HG02610 (cell line): ENCODE measurements around the gene ICA1.
"Not testable (repeated sequence)": the region's sequence is repeated elsewhere in the genome, so short reads cannot be mapped to it uniquely, and the experiment has no call there.

Source experiments
- ATAC-seq: cut with Tn5 transposase; IDR thresholded peaks from one replicate; pipeline ENCODE4 v1.9.1; 2021; ENCODE audit warnings: mild to moderate bottlenecking, moderate library complexity; ENCODE audit not compliant: unreplicated experiment

Gene ICA1

DNA sequence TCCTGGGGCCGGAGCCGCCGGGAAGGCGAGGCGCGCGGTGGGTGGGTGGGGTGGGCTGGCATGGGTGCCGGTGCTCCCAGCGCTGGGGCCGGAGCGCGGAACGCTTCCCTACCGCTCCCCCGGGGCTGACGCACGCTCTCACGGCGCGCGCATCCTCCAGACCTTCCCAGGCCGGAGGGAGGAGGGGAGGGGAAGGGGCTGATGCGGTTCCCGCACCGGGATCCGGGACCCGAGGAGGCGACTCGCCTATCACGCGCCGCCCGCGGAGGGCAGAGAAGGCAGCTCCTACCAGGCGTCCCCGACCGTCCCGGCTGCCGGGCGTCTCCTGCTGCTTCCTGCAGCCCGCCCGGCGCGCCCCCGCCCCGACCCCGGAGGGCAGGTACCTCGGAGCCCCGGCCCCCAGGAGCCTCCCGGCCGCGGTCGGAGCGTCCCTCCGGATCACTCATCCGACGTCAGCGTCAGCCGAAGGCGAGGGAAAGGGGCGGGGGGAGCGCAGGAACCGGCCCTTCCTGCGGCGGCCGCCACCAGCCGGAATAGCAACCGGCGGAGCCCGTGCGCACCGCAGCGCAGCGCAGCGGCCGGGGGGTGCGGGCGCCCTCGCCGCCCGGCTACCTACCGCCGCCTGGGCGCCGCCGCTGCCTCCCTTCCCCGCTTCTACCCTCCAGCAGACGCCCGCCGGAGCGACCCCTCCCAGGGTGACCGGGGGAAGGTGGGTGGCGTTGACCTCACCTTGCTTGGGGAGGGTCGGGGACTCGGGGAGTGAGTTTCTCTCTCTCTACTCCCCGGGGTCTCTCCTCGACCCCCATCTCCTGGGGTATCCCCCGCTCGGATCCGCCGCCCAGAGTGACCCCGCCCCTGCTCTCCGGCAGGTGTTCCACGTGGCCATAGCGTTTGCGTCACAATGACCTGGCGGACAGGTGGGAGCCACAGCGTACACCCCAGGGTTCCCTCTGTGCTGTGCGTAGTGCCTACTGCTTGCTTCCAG is at the start of gene ICA1:
Gene ICA1 (minus strand): TSS at position 457 of the 985 bp plus-strand sequence. CDS start 26,241 bp downstream, outside the sequence.
- ATAC-seq: peak; percentile 60

DNA sequence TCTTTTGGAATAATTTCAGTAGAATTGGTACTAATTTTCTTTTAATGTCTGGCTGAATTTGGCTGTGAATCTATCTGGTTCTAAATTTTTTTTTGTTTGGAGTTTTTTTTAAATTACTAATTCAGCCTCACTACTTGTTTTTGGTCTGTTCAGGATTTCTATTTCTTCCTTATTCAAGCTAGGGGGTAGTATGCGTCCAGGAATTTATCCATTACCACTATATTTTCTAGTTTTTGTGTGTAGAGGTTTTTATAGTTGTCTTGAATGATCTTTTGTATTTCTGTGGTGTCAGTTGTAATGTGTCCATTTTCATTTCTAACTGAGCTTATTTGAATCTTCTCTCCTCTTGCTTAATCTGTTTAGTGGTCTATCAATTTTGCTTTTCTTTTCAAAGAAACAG is 48.9 kb upstream of the ICA1 start:
- no peak for ATAC-seq

DNA sequence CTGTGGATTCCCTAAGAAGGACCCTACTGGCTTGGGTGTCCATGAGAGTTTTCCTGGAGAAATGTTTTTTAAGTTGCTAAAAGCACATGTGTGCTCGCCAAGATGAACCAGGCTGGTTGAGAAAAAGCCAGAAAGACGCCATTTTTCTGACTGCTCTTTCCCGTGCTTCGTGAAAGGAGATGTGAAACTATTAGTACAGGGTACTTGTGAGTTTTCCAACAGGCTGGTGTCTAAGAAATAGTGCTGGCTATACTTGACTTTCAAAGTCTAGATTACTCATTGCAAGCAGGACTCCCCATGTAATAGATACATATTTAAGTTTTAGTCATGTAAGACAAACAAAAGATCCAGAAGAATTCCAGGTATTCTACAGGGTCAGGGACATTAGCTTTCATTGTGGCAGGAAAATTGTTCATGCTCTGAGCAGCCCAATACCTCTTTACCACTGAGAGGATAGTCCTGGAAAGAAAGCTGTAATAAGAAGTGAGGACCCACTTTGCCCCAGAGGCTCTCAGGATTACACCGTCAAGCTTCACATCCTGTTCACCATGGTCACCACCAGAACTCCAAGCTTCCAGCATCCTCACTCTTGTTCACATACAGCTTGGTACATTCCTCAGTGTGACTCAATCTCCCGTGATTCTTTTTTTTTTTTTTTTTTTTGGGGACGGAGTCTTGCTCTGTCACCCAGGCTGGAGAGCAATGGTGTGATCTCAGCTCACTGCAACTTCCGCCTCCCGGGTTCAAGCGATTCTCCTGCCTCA is 43.8 kb upstream of the ICA1 start:
- ATAC-seq: no peak

DNA sequence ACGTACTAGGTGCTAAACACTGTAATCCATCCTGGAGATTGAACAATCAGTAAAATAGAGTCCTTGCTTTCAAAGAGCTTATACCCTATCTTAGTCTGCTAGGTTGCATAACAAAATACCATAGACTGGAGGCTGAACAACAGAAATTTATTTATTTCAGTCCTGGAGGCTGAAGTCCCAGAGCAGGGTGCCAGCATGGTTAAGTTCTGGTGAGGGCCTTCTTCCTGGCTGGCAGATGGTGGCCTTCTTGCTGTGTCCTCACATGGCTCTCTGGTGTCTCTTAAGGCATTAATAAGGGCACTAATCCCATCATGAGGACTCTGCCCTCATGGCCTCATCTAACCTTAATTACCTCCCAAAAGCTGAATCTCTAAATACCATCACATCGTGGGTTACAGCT is 43.1 kb upstream of the ICA1 start:
- ATAC-seq: no peak

DNA sequence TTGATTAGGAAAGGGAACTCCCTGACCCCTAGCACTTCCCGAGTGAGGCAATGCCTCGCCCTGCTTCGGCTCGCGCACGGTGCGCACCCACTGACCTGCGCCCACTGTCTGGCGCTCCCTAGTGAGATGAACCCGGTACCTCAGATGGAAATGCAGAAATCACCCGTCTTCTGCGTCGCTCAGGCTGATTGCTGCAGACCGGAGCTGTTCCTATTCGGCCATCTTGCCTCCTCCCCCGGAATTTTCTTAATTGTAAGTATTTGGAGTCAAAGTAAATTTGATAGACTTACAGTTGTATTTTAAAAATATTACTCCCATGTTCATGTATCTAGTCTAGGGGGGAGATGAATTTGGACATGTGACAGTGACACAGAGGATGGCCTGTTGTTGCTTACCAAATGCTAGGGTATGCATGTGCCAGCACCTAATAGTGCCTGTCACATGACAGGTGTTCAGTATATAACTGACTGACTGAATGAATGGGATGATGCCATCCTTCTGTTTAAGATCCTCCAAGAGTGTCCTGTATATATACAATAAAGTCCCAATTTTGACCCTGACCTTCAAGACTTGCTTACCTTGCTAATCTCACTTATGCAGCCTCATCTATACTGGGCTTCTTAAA is 42.0 kb upstream of the ICA1 start:
- ATAC-seq: no peak

DNA sequence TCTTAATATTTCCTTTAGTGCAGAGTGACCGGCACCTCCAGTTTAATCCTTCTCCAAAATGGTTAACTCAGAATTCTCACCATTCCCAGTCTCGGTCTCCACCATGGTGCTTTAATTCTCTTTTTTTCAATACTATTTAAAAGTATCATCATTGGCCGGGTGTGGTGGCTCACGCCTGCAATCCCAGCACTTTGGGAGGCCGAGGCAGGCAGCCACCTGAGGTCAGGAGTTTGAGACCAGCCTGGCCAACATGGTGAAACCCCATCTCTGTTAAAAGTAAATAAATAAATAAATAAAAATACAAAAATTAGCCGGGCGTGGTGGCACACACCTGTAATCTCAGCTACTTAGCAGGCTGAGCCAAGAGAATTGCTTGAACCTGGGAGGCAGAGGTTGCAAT is 35.1 kb upstream of the ICA1 start:
- ATAC-seq: not testable (repeated sequence)

DNA sequence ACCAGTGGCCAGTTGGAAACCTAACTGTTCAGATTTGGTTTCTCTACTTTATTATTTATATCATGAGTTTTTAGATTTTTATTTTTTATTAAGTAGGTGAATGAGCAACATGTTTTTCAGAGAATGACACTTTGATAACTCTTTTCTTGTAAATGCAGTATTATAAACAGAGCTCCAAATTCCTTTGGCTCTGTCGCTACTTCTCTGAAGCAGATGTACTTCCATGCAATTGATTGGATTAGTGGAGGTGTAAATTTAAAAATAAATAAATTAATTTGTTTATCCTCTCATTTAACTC is 34.3 kb upstream of the ICA1 start:
- ATAC-seq: no peak

DNA sequence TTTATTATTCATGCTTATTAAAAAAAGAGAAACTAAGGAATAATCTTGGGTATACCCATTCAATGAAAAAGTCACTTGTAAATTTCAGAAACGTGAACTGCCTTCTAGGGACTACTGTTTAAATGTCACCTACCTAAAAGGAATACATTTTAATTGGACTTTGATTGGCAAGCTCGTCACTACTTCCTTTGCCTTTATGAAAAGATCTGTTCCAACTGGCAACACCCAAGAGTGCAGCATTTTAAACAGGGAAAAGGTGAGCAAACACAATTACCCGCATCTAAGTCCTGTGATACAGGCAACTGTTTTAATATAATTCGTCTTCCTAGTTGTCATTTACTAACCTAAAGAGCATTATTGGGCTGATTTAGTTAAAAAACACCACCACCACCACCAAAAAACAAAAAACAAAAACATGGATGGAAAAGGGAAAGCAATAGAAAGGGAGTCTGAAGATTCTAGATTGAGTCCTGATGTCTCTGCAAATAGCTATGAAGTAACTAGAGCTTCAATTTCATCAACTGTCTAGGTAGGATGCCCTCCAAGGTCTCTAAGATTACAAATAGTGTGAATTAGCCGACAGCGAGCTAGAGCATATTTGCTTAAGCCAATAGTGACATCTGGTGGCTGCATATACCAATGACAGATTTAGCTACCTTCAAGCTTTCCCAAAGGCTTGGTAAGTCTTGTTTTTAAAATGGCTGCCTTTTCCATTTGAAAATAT is 33.8 kb upstream of the ICA1 start:
- ATAC-seq: peak; percentile 97

DNA sequence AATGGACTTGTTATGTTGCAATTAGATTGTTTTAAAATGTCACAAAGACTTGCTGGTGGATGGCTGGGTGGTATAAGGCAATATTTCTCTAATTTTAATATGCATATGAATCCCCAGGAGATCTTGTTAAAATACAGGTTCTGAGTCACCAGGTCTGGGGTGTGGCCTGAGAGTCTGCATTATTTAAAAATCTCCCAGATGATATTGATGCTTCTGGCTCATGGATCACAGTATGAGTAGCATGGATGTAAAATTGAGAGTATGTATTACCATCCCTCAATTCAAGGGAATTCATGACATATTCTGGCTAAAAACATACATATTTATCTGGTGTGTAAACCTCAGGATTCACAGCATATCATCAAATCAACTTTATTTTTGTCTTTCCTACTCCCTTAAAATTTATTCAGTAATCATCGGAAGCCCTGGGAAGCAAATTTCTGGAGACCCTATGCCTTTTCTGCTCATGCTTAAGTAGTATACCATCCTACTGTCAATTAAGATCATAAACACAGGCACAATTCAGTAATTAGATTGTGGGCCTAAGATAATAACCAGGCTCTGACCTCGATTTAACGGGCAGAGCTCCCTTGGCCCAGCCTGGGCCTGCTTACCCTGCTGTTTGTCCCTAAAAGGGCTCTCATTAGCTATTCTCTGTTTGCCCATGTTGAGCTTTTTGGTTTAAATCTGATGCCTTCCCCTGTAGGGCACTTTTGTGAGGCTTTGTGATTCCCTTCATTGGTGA is 29.6 kb upstream of the ICA1 start:
- no peak for ATAC-seq

DNA sequence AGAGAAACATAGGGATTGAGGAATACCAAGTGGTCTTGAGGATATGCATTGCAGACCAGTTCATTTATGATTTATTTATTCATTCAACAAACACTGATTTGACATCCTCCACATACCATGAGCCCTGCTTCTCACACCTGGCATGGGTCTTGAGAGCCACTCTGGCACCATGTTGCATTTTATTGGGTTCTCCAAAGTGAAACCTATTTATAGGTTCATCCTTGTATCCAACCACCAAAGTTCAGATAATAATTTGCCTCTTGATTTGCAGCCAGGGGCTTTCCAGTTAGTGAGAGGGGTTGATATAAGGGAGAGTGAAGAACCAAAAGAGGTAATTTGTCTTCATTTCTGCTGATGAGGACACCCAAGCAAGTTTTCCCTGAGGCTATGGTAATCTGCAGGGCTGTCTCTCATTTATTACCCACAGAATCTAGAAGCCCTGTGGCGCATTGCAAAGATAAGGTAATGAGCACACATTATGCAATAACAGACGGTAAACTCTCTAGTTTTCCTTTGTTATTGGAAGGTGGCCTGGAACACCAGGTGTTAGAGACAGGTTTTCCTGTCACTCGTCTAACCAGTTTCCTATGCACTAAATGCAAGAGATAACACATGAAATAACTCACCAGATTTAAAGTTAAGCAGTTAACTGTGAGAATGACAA is 28.8 kb upstream of the ICA1 start:
- ATAC-seq: no peak

DNA sequence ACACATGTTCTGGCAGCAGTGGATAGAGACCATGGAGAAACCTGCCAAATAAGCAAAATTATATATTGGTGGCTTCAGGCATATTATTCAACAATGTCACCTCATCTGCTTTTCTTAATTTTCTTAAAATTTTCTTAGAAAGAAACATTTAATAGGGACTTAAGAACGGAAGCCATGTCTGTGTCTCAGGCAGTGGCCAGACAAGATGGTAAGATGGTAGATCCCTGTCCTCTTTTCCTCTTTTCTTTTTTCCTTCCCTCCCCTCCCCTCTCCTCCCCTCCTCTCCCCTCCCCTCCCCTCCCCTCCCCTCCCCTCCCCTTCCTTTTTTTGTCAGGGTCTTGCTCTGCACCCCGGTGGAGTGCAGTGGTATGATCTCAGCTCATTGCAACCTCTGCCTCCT is 24.2 kb upstream of the ICA1 start:
- no peak for ATAC-seq

DNA sequence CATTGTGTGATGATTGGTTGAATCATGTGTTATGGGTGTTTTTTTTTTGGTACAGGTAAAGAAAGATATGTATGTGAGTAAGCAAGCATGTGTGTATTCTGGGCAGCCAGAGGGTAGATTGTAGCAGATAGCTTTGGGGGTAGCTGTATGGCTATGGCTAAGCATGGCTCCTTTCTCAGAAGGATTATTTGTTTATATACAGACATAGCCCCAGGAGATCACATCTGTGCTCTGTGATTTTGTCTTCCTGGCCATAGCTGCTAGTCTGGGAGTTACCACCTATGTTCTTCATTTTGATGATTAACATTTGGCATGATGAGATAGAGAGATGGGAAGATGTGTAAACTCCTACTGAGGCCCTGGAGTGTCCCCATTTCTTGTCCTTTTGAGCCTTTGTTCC is 23.2 kb upstream of the ICA1 start:
- ATAC-seq: no peak

DNA sequence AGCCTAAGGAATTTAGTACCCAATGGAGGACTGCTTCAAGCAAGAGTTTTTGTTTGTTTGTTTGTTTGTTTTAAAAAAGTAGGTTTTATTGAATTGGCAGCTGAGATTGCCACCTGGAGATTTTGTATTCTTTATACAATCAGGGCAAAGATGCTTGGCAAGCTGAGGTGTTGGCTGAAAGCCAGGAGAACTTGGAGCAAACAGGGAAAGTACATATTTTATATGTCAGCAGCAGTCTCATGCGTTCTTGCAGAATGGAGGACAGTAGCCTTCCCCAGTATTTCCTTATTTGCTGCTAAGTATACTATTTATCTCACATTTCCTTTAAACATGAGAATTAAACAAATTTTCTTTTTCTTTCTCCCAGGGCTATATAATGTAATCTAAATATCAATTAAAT is 22.6 kb upstream of the ICA1 start:
- ATAC-seq: no peak

DNA sequence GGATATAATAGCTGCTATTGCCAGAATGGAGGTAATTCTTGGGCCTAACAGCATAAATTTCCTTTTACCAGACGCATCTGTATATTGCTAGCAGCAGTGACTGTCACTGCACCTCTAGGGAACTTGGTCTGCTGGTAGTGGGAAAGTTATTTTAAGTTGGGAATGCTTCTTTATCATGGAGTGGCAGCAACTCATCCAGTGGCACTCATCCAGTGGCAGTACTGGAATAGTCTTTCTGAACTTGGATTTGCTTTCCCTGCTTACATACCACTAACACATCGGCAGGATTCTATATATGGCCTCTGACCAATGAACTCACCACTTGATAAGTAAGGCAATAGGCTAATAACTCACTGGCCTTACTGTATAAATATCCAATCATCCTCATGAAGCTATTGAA is 22.0 kb upstream of the ICA1 start:
- ATAC-seq: no peak

DNA sequence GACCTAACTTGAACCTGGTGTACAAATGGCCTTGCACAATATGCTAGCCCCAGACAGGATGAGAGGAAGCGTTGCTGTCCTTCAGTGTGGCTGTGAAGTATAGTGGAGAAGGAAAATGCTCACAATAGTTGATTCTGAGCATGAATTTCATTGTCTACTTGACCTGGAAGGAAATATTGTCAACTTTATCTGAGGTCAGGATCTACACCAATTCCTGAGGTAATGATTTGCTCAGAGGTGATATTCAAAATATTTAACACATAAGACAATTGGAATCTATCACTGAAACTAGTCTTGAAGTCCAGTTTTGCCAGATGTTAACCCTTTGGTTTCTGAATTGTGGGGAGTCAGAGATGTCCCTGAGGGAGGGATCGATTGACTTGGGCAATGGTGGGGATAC is 20.9 kb upstream of the ICA1 start:
- no peak for ATAC-seq

DNA sequence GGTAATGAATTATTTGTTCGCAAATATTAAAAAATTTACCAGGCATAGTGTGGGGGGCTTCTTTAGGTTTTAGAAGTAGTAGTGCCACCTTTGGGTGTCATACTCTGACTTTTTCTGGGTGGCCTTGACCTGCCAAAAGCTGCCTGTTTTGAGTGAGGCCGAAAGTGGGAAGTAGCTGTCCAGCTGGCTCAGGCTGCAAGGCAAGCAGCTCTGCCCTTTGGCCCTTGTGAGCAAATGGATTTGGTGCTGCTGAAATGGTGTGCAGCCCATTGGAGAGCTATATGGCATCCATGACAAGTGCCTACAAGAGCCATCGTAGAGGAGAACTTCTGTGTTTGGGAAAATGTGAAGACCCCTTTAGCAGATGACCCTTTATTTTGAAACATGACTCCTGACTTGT is 20.2 kb upstream of the ICA1 start:
- ATAC-seq: no peak

DNA sequence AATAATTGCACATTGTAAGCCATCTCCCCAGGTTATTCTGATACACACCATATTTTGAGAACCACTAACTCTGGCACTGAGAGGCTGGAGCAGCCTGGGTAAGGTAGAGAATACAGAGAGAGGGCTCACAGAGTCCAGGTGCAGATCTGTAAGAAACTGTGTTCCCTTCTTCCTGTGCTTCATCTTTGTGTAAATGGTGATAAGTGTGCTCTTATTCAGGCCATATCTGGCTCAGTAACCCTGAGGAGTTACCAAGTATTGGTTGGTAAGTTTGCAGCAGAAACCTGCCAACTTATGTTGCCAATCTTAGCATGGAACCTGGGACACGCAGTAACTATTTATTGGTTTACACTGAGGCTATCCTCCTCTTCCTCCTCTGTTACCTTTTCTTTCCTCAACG is 16.2 kb upstream of the ICA1 start:
- no peak for ATAC-seq

DNA sequence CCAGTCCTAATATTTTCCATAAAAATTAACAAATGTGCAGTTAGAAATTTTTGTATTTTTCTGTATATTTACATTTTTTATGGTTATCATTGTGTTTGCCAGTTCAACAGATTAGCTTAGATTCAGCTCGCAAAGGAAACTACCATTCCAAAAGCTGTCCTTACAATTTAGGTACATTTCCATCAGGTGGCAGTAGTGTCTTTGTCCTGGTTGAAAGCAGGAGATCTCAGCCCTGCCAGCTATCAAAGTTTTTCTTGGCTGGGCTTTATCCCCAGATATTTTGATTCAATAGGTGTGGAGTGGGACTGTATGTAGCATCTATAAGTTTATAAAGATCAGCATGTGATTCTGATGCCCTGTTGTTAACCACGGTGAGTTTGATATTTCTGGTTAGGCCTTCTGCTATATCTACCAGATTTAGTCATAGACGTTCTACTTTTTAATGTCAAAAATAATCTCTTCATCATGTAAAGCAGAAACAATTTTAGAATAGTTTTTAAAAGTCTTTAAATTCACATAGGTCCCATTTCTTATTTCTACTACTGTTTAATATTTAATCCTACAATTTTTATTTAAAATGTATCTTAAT is 15.5 kb upstream of the ICA1 start:
- no peak for ATAC-seq

DNA sequence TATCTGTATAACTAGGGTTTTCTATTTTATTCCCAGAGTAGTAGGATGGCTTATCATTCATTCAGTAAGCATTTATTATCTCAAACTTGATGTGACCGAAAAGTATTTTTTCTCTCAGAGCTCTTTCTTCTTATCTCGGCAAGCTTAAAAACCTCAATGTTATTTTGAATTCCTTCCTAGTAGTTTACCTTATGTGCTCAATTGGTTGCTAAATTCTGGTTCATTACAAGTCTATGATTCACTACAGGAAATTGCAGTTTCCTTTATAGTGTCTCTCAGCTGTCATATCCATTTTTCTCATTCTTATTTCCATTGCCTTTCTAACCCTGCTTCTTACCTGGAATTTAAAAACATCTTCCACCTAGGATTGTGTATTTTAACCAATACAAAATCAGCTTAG is 12.6 kb upstream of the ICA1 start:
- no peak for ATAC-seq

DNA sequence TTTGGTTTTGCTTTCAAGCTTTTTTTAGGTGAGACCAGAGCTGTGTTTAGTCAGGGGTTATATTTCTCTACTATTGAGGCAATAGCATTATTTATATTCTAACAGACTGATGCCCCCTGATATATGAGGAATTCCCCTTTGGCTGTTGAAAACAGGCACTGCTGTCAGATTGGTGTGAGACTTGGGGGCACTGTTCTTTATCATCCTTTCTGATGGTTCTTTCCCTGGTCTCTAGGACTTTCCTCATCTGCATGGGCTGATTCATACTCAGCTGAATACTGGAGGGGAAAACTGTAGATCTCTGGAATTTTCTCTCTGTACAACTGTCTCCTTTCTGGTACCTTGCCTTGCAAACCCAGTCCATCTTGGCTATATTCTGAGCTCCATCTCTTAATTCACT is 10.0 kb upstream of the ICA1 start:
- ATAC-seq: no peak
